PC-9 (cell line): Measurements from ENCODE around the gene ITPKC. TPM values are rescaled to one million over a fixed set of nuclear protein-coding genes. Genes with fewer than 3 reads are reported as not detected.

Source experiments
- BruUV-seq: library from RNA; stranded (reverse); fragments of 400-500 nt; replicated peaks from 2 replicates; lab custom pipeline; 2021; lab: Mats Ljungman, UMichigan
- CTCF ChIA-PET: fragments of 300-600 bp; sonication (Branson Sonifier 250); formaldehyde crosslinking; loops from one replicate; lab custom pipeline; 2022; ENCODE audit warnings: antibody characterized with exemption; lab: Charles Lee
- POLR2A ChIA-PET: fragments of 300-600 bp; sonication (Branson Sonifier 250); formaldehyde crosslinking; loops from one replicate; lab custom pipeline; 2022; ENCODE audit warnings: antibody characterized with exemption; ENCODE audit not compliant: unreplicated experiment; lab: Charles Lee
- DNase-seq, 2 experiments: peaks; one replicate each; pipeline versions ENCODE4 v3.0.0 to v3.0.0-alpha.2; 2015 to 2022; ENCODE audit warnings: mixed read lengths in 1 of 2
- H2AFZ ChIP-seq: fragments of 200-600 bp; sonication (generic); 2 replicates; pipeline ENCODE4 v1.8.1; 2017; ENCODE audit warnings: antibody characterized with exemption
- H3F3A ChIP-seq: fragments of 200-600 bp; sonication (generic); 2 replicates; pipeline ENCODE4 v1.8.1; 2017; ENCODE audit warnings: antibody characterized with exemption, mild to moderate bottlenecking, low read depth; ENCODE audit not compliant: insufficient read depth
- H3K27ac ChIP-seq: fragments of 200-600 bp; sonication (generic); 2 replicates; pipeline ENCODE4 v1.6.1; 2016; ENCODE audit warnings: mixed run types
- H3K27me3 ChIP-seq: fragments of 200-600 bp; sonication (generic); 2 replicates; pipeline ENCODE4 v1.6.1; 2016; ENCODE audit warnings: low read depth, mixed run types; ENCODE audit not compliant: insufficient read depth
- H3K36me3 ChIP-seq: fragments of 200-600 bp; sonication (generic); 2 replicates; pipeline ENCODE4 v1.6.1; 2016; ENCODE audit warnings: low read depth, mixed run types
- H3K4me1 ChIP-seq: fragments of 200-600 bp; sonication (generic); replicated peaks from 2 replicates; pipeline ENCODE4 v1.6.1; 2016; ENCODE audit warnings: mixed run types; ENCODE audit not compliant: insufficient read depth
- H3K4me2 ChIP-seq: fragments of 200-600 bp; sonication (generic); 2 replicates; pipeline ENCODE4 v1.6.1; 2017; ENCODE audit warnings: mixed run types
- H3K4me3 ChIP-seq: fragments of 200-600 bp; sonication (generic); 2 replicates; pipeline ENCODE4 v1.6.1; 2016; ENCODE audit warnings: mixed run types
- H3K79me2 ChIP-seq: fragments of 200-600 bp; sonication (generic); 2 replicates; pipeline ENCODE4 v1.6.1; 2017; ENCODE audit warnings: low read depth, mixed run types
- H3K9me2 ChIP-seq: fragments of 200-600 bp; sonication (generic); 2 replicates; pipeline ENCODE4 v1.8.1; 2017; ENCODE audit warnings: mild to moderate bottlenecking; ENCODE audit not compliant: insufficient read depth
- H3K9me3 ChIP-seq: fragments of 200-600 bp; sonication (generic); 2 replicates; pipeline ENCODE4 v1.8.1; 2016; ENCODE audit warnings: low read depth; ENCODE audit not compliant: insufficient read depth
- H4K20me1 ChIP-seq: fragments of 200-600 bp; sonication (generic); 2 replicates; pipeline ENCODE4 v1.8.1; 2017; ENCODE audit not compliant: insufficient read depth
- CTCF ChIP-seq: fragments of 200-600 bp; sonication (generic); conservative IDR thresholded peaks from 2 replicates; pipeline ENCODE4 v1.6.1; 2017; ENCODE audit warnings: mixed run types, antibody characterized with exemption, mild to moderate bottlenecking, moderate library complexity
- EZH2 ChIP-seq: fragments of 200-600 bp; sonication (generic); IDR thresholded peaks from 2 replicates; pipeline ENCODE4 v1.8.0; 2017; ENCODE audit warnings: antibody characterized with exemption, low read depth
- intact Hi-C: fragments of 100-400 bp; cut with micrococcal nuclease; formaldehyde crosslinking; loops from one replicate; pipeline ENCODE4 v1.10.0; 2022; ENCODE audit not compliant: unreplicated experiment
- total RNA-seq: library from RNA; stranded (reverse); gene quantifications from 2 replicates; pipeline ENCODE4 v1.2.3, GENCODE V29; 2021

Gene ITPKC
- total RNA-seq, 1 experiment from 2014 or later, result 17.6 TPM

- BruUV-seq, result no TSS peak
- TF ChIP-seq CTCF (no peak), EZH2 (no peak)
- Histone ChIP-seq H3K36me3 (0 out of 2 replicates have a peak, but pooled peaks cover 10% of the 10 kb centered on the region), H3K79me2 (peaks cover 18% of the 10 kb centered on the region), H3K4me3 (no peak overlapping the region), H3K27me3 (no peaks in the 10 kb centered on the region), H3K27ac (no peak overlapping the region), H3K9me3 (no peaks in the 10 kb centered on the region), H4K20me1 (no peaks in the 10 kb centered on the region), H3K4me2 (peak overlapping the region; percentile 84), H3K9me2 (no peaks in the 10 kb centered on the region), H2AFZ (no peak overlapping the region), H3K4me1 (peaks cover 6% of the 10 kb centered on the region; the same call in 1 of the 2 replicates), H3F3A (peaks cover 24% of the 10 kb centered on the region)
- ChIA-PET CTCF (interaction anchor here (0.6 kb wide), 1 partner anchor 85 kb away, joined by 3 read pairs; the partner anchor contains the start of gene EGLN2), POLR2A (interaction anchor here (0.5 kb wide), 1 partner anchor 37 kb away, joined by 3 read pairs; the partner anchor contains the start of gene ACTMAP)
- no peak for DNase-seq
- intact Hi-C loops, result no loop called here
Observed at GRCh38 chr19:40713939-40714338, 3.0 kb upstream of the ITPKC start.

GRCh38 chr19:40714441-40715299, 2.2 kb upstream of the ITPKC start:
- H3K4me1 ChIP-seq, result peaks cover 10% of the 10 kb centered on the region
- H3K27ac ChIP-seq, result peak overlapping the region; percentile 99
- POLR2A ChIA-PET, result interaction anchor here (0.5 to 0.6 kb wide), 2 partner anchors 36 to 686 kb away, joined by 3 to 5 read pairs; partner anchors contain the start of gene ACTMAP
- TF ChIP-seq CTCF (no peak), EZH2 (no peak)
- H3K79me2 ChIP-seq, result peaks cover 25% of the 10 kb centered on the region
- CTCF ChIA-PET, result no interaction called here
- no peaks in the 10 kb centered on the region for H3K9me3 ChIP-seq
- 0 out of 2 replicates have a peak, but pooled peaks cover 6% of the 10 kb centered on the region for H3K36me3 ChIP-seq
- intact Hi-C loops, result loop anchor here (1.0 to 5.0 kb wide), 6 partner anchors 24 to 513 kb away; partner anchors contain the start of genes EGLN2, NUMBL and SERTAD1
- BruUV-seq, result no TSS peak
- H3K27me3 ChIP-seq, result no peaks in the 10 kb centered on the region
- peak overlapping the region; percentile 84 for H3K4me2 ChIP-seq
- H4K20me1 ChIP-seq, result no peaks in the 10 kb centered on the region
- no peak overlapping the region for H2AFZ ChIP-seq
- H3K4me3 ChIP-seq, result peak overlapping the region; percentile 75
- DNase-seq, result peak; percentile 82 to 94
- H3K9me2 ChIP-seq, result no peaks in the 10 kb centered on the region
- peaks cover 27% of the 10 kb centered on the region for H3F3A ChIP-seq

- H3K27me3 ChIP-seq, result no peaks in the 10 kb centered on the region
- TF ChIP-seq CTCF, result 0 out of 2 replicates have a peak, but pooled peaks have one; percentile 31
- no peak for TF ChIP-seq EZH2
- H3K4me3 ChIP-seq, result peak overlapping the region; percentile 75
- peak overlapping the region; percentile 99 for H3K27ac ChIP-seq
- H3K79me2 ChIP-seq, result peaks cover 39% of the 10 kb centered on the region
- peaks cover 10% of the 10 kb centered on the region; the same call in 1 of the 2 replicates for H3K36me3 ChIP-seq
- H3K9me2 ChIP-seq, result no peaks in the 10 kb centered on the region
- H3F3A ChIP-seq, result peaks cover 27% of the 10 kb centered on the region
- intact Hi-C loops, result loop anchor here (1.0 to 5.0 kb wide), 6 partner anchors 34 to 511 kb away; partner anchors contain the start of genes ACTMAP and SERTAD1
- DNase-seq, result peak in 1 of 2 experiments; percentile 91
- no TSS peak for BruUV-seq
- peaks cover 4% of the 10 kb centered on the region for H4K20me1 ChIP-seq
- no peak overlapping the region for H2AFZ ChIP-seq
- H3K4me1 ChIP-seq, result peaks cover 23% of the 10 kb centered on the region
- peak overlapping the region; percentile 84 for H3K4me2 ChIP-seq
- no peaks in the 10 kb centered on the region for H3K9me3 ChIP-seq
- ChIA-PET POLR2A (interaction anchor here (0.5 to 1.9 kb wide), 4 partner anchors 10 to 112 kb away, joined by 4 to 11 read pairs (median 10); partner anchors contain the start of genes ACTMAP and RAB4B), CTCF (no interaction called here)
Observed at GRCh38 chr19:40716031-40716481, 856 bp upstream of the ITPKC start.
